Stimulated activated CD8-positive, alpha-beta memory T cell treated with anti-CD3 and anti-CD28 coated beads, Interleukin-4, amount 100 ng/mL, for 4 hours (primary cell): ENCODE measurements around the gene ZC3H7B.

Experiments
- DNase-seq, 2 donors: peaks; one replicate each; pipeline ENCODE4 v3.0.0-alpha.2; 2020; ENCODE audit warnings: low read depth in 2 of 2, low spot score in 1 of 2

Gene ZC3H7B

GRCh38 chr22:41352058-41352457 lies 50.7 kb downstream of the ZC3H7B start:
- no peak for DNase-seq

DNA sequence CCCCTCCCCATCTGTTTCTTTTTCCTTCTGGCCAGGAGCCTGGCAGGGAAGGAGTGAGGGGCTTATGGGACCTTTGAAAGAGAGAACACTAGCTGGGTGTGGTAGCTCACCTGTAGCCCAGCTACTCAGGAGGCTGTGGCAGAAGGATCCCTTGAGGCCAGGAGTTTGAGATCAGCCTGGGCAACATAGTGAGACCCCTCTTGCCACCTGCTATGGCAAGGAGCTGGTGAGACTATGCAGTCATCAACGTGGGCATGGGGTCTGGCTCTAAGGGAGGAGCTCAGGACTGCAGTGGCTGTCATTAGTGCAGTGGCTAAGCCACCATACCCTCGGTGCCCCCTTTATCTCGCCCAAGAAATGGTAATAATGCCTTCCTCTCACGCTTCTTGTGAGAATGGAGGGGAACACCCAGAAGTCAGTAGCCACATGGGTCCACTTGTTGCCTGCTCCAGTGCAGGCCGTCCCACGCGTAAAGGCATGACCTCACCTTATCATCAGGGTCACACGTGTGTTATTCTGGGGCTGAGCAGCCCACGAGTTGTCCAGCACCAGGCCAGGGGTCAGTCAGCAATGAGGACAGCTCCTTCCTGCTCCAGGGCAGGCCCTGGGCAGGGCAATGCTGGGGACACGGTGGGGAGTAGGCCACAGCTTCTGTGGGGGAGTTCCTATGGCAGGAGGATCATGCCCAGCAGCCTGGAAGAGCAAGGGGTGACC lies 52.7 kb downstream of the ZC3H7B start:
- DNase-seq, result no peak

DNA sequence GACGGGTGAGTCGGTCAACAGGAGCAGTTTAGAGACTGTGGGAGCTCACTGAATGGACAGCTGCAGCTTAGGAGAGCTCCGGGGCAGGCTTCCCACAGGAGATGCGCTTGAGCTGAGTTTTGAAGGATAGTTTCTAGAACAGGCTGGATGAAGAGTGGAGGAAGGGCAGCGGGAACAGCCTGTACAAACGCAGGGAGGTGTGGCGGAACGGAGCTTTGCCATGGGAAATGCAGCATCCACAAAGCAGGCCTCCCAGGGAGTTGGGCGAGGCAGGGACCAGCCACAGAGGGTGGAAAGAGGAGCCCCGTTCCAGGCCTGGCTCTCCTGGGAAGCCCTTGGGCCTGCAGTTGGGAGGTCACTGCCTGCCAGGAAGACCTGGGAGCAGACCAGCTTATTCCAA lies 53.7 kb downstream of the ZC3H7B start:
- DNase-seq, result no peak

GRCh38 chr22:41355895-41356294 lies 54.6 kb downstream of the ZC3H7B start:
- DNase-seq, result no peak

- DNase-seq, result no peak
Observed at GRCh38 chr22:41356430-41357028, 55.2 kb downstream of the ZC3H7B start.

GRCh38 chr22:41357191-41357590 lies 55.9 kb downstream of the ZC3H7B start:
- no peak for DNase-seq

DNA sequence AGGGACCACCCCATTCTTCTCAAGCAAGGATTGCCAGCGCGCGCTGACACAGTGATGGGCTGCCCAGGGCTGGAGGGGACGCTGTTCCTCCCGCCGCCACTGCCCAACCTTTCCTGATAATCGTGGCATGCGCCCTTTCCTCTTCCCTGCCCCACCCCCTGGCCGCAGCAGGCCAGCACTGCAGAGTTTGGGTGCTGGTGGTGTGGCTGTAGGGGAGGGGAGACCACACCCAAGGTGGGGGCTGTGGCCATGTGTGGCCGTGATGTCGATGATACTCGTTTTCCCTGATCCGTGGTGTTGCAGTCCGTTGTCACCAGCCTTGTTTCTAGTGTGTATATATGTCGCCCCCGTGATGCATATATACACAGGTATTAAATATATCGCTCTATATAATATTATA lies 57.6 kb downstream of the ZC3H7B start:
- DNase-seq, result no peak

DNA sequence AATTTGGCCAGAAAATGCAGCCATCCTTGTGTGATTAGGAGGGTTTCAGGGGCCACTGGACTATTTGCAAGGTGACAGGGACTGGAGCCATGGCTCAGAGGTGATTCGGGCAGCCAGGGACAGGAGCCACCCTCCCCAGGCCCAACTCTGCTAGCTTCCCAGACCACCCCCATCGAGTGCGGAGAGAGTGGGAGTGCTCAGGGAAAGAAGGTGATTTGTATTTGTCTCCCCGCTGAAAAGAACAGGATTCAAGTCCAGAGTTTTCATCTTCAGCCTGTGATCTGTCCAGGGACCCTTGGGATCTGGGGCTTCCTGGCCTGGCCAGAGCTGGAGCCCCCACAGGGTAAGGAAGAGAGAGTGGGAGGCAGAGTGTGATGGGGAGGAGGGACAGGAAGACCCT lies 58.1 kb downstream of the ZC3H7B start:
- DNase-seq, result no peak

- no peak for DNase-seq
Observed at GRCh38 chr22:41360126-41360525, 58.8 kb downstream of the ZC3H7B start.

DNA sequence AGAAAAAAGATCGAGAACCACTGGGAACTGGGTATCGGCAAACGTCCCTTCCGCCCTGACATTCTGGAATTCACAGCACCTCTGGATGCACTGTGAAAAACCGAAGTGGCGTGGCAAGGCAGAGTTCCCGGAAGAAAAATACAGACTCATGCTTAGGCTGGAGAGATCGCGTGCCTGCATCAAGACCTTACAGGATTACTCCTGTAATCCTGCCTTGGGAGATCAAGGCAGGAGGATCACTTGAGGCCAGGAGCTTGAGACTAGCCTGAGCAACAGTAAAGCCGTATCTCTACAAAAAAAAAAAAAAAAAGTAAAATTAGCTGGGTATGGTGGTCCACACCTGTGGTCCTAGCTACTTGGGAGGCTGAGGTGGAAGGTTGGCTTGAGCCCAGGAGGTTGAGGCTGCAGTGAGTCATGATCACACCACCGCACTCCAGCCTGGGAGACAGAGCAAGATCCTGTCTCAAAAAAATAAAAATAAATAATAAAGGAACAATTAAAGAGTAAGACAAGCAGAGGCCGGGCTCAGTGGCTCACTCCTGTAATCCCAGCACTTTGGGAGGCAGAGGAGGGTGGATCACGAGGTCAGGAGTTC lies 60.5 kb downstream of the ZC3H7B start:
- no peak for DNase-seq

DNA sequence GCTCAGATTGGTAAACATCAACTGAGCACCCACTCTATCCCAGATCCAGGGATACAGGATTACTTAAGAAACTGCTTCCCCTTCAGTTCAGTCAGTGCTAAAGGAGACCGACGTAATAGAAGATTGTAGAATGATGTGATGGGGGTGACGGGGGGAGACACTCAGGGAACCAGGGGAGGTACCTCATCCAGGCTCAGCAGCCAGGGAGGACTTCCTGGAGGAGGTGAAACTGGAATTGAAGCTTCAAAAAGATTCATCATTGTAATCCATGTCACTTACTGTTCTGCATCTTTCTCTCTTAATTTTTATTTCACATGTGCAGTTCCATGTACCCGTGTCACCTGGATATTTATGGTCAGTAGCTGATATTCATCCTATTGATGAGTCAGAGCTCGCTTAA lies 61.3 kb downstream of the ZC3H7B start:
- DNase-seq, result no peak

- DNase-seq, result no peak
Observed at GRCh38 chr22:41364233-41364632, 62.9 kb downstream of the ZC3H7B start.

- DNase-seq, result no peak
Observed at GRCh38 chr22:41364955-41365354, 63.6 kb downstream of the ZC3H7B start.

DNA sequence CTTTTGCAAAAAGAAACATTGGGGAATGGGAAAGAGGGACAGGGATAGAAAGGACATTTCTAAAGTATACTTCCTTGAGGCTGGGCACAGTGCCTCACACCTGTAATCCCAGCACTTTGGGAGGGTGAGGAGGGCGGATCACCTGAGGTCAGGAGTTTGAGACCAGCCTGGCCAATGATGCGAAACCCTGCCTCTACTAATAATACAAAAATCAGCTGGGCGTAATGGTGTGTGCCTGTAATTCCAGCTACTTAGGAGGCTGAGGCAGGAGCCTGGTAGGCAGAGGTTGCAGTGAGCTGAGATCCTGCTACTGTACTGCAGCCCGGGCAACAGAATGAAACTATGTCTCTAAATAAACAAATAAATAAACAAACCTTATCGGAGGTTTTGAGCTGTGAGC lies 64.1 kb downstream of the ZC3H7B start:
- DNase-seq, result no peak

DNA sequence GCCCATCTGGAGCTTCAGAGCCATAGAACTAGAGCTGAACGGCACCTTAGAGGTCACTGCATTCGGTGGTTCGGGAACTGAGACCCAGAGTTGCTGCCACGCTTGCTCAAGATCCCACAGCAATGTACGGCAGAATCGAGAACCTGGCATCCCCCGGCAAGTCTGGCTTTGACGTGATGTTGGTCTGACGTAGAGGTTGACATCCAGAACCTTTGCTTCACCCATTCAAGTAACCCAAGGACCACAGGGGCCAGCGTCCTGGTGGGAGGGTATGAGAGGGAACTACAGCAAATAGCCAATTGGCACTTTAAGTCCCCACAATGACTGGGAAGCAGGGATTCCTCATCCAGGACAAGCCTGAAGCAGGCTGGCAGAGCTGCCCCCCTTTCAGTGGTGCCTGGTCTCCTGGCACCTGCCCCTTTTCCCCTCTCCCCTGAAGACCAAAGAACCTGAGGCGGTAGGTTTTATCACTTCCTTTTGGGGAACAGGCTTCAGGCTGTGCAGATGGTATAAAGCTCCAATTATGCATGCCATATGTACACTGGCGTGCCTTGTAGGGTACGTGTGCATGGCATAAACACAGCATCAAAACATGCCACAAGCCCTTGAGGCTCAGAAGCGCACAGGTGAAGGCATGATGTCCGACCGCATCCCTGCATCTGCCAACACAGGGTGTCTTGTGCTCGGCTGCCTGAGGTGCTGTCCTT lies 65.2 kb downstream of the ZC3H7B start:
- DNase-seq, result no peak

DNA sequence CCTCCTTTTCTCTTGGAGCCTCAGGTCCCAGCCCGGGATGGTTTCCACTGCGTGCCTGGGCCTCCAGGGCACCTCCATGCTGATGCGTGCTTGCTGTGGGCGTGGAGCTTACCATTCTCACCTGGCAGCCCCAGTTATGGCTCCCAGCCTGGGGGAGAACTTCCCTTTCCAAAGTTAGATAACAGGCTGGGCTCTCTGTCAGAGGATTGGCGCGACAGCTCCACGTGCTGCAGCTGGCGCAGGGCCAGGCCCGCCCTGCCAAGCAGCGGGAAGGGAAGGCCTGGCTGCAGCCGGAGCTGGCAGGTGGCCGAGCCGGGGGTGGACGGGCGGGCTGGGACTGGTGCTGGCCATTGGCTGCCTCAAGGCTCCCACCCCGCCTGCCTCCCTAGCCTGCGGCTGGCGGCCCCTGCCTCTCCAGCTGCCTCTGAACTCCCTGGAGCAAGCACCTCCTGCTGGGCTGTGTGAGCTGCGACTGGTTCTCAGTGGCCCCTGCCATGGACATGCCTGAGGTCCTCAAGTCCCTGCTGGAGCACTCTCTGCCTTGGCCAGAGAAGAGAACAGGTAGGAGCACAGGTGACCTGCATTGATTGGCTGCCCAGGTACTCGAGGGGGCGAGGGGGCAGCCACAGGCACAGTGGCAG lies 65.8 kb downstream of the ZC3H7B start:
- no peak for DNase-seq

DNA sequence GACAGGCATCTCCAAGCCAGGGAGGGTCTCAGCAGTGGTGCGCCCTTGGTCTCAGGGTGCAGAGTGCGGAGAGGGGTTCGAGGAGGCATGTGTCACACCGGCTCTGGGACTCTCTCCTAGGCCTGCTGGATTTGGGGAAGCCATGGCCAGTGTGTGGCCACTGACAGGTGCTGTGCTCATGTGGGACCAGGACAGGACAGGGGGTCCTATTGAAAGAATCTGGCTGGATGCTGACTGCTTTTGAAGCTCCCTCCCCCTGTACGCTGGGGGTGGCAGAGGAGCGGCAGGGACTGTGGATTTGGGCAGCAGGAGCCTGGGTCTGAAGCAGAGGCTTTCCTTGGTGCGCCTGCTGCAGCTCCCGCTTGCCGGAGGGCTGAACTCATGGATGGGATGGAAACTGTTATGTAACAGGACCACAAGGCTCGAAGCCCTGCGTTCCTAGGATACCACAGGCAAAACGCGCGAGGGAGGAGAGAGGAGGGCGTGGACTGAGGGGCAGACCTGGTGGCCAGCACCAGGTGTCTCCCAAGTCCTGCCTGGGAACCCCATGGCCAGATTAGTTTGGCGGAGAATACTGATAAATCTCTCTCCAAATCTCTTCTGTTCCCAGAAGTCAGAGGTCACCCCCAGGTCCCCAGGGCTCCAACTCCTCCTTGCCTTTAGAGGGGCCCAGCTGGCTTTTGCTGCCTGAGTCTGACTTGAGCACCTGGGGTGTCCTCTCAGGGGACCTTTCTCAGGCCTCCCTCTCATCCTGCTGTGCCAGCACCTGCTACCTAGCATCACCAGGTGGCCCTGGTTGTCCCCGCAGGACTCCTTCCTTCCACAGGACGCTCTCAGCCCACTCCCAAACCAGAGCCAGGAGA lies 66.6 kb downstream of the ZC3H7B start:
- DNase-seq, result no peak

- DNase-seq, result no peak
Observed at GRCh38 chr22:41368543-41369423, 67.5 kb downstream of the ZC3H7B start.

GRCh38 chr22:41369424-41369745 lies 68.1 kb downstream of the ZC3H7B start:
- DNase-seq, result no peak

DNA sequence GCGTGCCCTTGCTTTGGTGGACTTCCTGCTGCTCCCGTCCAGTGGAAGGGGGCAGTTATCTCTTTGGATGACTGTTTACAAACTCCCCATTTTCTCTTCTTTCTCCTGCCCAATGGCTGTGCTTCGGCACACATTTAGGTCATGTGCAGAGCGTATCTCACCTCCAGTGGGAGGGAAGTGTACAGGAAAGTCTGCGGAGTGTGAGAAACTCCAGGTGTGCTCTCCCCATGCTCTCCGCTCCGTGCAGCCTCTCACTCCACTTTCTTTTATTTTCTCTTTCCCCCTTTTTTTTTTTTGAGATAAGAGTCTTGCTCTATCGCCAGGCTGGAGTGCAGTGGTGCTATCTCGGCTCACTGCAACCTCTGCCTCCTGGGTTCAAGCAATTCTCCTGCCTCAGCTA lies 68.5 kb downstream of the ZC3H7B start:
- no peak for DNase-seq
